MM.1S (cell line): ENCODE results near the gene ANKH.

Experiments used
- DNase-seq: peaks from one replicate; pipeline ENCODE4 v3.0.0-alpha.2; 2015
- H2AFZ ChIP-seq: fragments of 300-600 bp; sonication (generic); 2 replicates; pipeline ENCODE4 v1.6.0; 2016; ENCODE audit warnings: antibody characterized with exemption, low read length
- H3F3A ChIP-seq: fragments of 300-600 bp; sonication (generic); 2 replicates; pipeline ENCODE4 v1.6.1; 2016; ENCODE audit warnings: mild to moderate bottlenecking, antibody characterized with exemption, low read length, moderate library complexity, mixed read lengths; ENCODE audit not compliant: insufficient read depth
- H3K27ac ChIP-seq: fragments of 300-600 bp; sonication (generic); 2 replicates; pipeline ENCODE4 v1.5.1; 2016; ENCODE audit warnings: mild to moderate bottlenecking, low read length
- H3K27me3 ChIP-seq: fragments of 300-600 bp; sonication (generic); replicated peaks from 2 replicates; pipeline ENCODE4 v1.6.0; 2016; ENCODE audit warnings: low read length; ENCODE audit not compliant: insufficient read depth
- H3K36me3 ChIP-seq: fragments of 300-600 bp; sonication (generic); replicated peaks from 2 replicates; pipeline ENCODE4 v1.6.1; 2016; ENCODE audit warnings: mild to moderate bottlenecking, low read length, mixed read lengths; ENCODE audit not compliant: insufficient read depth
- H3K4me1 ChIP-seq: fragments of 300-600 bp; sonication (generic); 2 replicates; pipeline ENCODE4 v1.6.1; 2016; ENCODE audit warnings: low read length, mixed read lengths
- H3K4me2 ChIP-seq: fragments of 300-600 bp; sonication (generic); 2 replicates; pipeline ENCODE4 v1.6.0; 2016; ENCODE audit warnings: low read depth, low read length
- H3K4me3 ChIP-seq: fragments of 300-600 bp; sonication (generic); 2 replicates; pipeline ENCODE4 v1.5.1; 2016; ENCODE audit warnings: low read length, mixed read lengths
- H3K79me2 ChIP-seq: fragments of 300-600 bp; sonication (generic); 2 replicates; pipeline ENCODE4 v1.6.1; 2016; ENCODE audit warnings: mixed run types, low read length, mixed read lengths
- H3K9ac ChIP-seq: fragments of 300-600 bp; sonication (generic); 2 replicates; pipeline ENCODE4 v1.6.1; 2016; ENCODE audit warnings: low read length, mixed read lengths
- H3K9me2 ChIP-seq: fragments of 300-600 bp; sonication (generic); replicated peaks from 2 replicates; pipeline ENCODE4 v1.6.1; 2016; ENCODE audit warnings: mild to moderate bottlenecking, low read length, mixed read lengths; ENCODE audit not compliant: insufficient read depth
- H3K9me3 ChIP-seq: fragments of 300-600 bp; sonication (generic); replicated peaks from 2 replicates; pipeline ENCODE4 v1.6.1; 2016; ENCODE audit warnings: mild to moderate bottlenecking, low read length, mixed read lengths; ENCODE audit not compliant: insufficient read depth
- H4K20me1 ChIP-seq: fragments of 300-600 bp; sonication (generic); 2 replicates; pipeline ENCODE4 v1.6.1; 2016; ENCODE audit warnings: mild to moderate bottlenecking, low read length, moderate library complexity, mixed read lengths; ENCODE audit not compliant: insufficient read depth
- EZH2 ChIP-seq: fragments of 300-600 bp; sonication (generic); optimal IDR thresholded peaks from 2 replicates; pipeline ENCODE3; 2017; ENCODE audit warnings: low read depth, mild to moderate bottlenecking, antibody characterized with exemption, low read length, mixed read lengths
- EZH2phosphoT487 ChIP-seq: fragments of 300-600 bp; sonication (generic); IDR thresholded peaks from 2 replicates; pipeline ENCODE4 v1.6.1; 2018; ENCODE audit warnings: antibody characterized with exemption, low read length
- TF ChIP-seq, protein P1 (sequence below): fragments of 300-600 bp; sonication (generic); IDR thresholded peaks from 2 replicates; pipeline ENCODE4 v1.5.1; 2016; ENCODE audit warnings: antibody characterized with exemption, low read length, mixed read lengths

ANKH gene

DNA sequence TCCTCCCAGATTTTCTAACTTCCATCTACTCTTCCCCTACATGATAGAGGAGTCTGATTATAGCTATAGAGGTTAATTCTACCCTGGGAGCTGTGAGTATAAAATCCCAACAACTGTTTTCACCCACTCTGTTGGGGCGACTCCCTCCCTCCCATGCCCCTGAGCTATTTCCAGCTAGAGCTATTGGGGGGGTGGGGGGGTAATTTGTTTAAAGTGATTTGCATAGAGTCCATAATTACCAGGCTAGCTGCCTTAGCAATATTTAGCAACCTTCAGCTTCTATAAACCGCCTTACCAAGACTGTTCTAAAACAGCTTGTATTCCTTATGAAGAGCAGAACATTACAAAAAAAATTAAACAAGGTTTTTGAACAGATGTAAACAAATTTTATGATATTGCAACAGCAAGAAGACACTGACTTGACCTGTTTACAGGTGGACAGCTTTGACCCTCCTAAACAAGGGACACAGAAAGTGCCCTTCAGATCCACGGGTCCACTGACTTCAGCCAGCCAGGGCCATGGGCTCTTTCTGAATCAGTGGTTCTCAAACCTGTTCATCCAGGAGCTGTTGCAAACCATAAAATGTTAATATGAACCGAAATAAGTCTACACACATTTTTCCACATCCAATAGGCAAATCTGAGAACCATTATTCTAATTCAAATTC is 108.9 kb downstream of the ANKH start:
- Histone ChIP-seq H2AFZ (no peak overlapping the region), H3K9ac (no peak overlapping the region), H3K27ac (no peak overlapping the region), H3K79me2 (peaks cover 5% of the 10 kb centered on the region; the same call in 1 of the 2 replicates), H3K4me2 (no peak overlapping the region), H3K9me2 (no peaks in the 10 kb centered on the region), H3F3A (peaks cover 4% of the 10 kb centered on the region), H3K4me3 (no peak overlapping the region), H3K9me3 (no peaks in the 10 kb centered on the region), H4K20me1 (no peaks in the 10 kb centered on the region), H3K36me3 (no peaks in the 10 kb centered on the region), H3K27me3 (no peaks in the 10 kb centered on the region), H3K4me1 (no peaks in the 10 kb centered on the region)
- TF ChIP-seq EZH2phosphoT487: no peak
- TF ChIP-seq, protein P1, sequence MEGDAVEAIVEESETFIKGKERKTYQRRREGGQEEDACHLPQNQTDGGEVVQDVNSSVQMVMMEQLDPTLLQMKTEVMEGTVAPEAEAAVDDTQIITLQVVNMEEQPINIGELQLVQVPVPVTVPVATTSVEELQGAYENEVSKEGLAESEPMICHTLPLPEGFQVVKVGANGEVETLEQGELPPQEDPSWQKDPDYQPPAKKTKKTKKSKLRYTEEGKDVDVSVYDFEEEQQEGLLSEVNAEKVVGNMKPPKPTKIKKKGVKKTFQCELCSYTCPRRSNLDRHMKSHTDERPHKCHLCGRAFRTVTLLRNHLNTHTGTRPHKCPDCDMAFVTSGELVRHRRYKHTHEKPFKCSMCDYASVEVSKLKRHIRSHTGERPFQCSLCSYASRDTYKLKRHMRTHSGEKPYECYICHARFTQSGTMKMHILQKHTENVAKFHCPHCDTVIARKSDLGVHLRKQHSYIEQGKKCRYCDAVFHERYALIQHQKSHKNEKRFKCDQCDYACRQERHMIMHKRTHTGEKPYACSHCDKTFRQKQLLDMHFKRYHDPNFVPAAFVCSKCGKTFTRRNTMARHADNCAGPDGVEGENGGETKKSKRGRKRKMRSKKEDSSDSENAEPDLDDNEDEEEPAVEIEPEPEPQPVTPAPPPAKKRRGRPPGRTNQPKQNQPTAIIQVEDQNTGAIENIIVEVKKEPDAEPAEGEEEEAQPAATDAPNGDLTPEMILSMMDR: no peak
- no peak for DNase-seq

DNA sequence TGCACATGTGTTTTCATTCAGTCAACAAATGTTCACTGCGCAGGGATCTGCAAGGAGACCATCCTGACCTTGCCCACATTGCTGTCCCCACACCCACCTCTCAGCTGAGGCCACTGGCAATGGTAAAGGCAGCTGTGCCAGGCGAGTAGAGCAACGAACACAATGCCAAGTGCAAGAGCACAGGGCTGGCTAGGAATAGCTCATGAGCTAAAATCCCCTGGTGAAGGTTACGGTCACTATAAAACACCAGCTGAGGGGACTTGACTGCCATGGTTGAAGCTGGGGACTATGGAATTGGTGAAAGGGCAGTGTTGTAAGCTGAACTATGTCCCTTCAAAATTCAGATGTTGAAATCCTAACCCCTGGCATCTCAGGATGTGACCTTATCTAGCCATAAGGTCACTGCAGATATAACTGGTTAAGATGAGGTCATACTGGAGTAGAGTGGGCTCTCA is 111.0 kb downstream of the ANKH start:
- Histone ChIP-seq H2AFZ (no peak overlapping the region), H3K27ac (no peak overlapping the region), H3F3A (no peaks in the 10 kb centered on the region), H3K4me2 (no peak overlapping the region), H4K20me1 (no peaks in the 10 kb centered on the region), H3K4me3 (no peak overlapping the region), H3K4me1 (no peaks in the 10 kb centered on the region), H3K9me3 (no peaks in the 10 kb centered on the region), H3K36me3 (no peaks in the 10 kb centered on the region), H3K27me3 (no peaks in the 10 kb centered on the region), H3K9me2 (no peaks in the 10 kb centered on the region), H3K9ac (no peak overlapping the region), H3K79me2 (no peaks in the 10 kb centered on the region)
- TF ChIP-seq EZH2phosphoT487 (no peak), EZH2 (no peak)
- DNase-seq: no peak

DNA sequence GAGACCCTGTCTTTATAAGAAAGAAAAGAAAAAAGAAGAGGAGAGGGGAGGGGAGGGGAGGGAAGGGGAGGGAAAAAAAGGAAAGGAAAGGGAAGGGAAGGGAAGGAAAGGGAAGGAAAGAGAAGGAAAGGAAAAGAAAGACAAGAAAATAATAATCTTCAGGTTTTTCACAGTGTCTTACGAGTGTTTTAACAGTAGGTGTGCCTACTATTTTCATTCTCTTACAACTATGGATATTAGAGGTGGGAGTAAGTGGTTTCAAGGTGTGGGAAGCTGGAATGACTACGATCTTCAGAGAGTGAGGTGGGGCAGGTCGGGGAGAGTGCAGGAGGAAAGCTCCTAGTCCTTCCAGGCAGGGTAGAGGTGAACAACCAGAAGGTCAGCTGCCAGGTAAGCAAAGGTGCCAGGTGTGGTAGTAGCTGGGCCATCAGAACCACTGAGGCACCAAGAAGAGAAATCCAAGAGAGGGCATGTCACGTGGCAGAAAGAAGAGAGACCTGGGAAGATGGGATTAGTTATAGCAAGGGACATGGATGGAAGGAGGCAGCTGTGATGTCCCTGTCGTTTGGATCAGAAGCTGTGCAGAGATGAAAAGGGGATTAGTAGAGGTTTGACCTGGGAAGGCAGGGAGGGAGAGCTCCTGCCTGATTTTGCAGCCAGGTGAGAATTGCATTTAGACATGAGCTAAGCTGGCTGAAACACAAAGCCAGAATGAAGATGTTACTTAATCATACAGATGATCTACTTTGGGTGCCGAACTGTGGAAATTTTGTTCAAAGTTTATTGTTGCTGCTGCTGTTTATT is 111.6 kb downstream of the ANKH start:
- TF ChIP-seq EZH2phosphoT487: no peak
- TF ChIP-seq EZH2: no peak
- TF ChIP-seq, protein P1: no peak
- no peak overlapping the region for H3K27ac ChIP-seq
- no peaks in the 10 kb centered on the region for H3K4me1 ChIP-seq
- H3K27me3 ChIP-seq: no peaks in the 10 kb centered on the region
- no peak overlapping the region for H3K9ac ChIP-seq
- H3K79me2 ChIP-seq: no peaks in the 10 kb centered on the region
- no peak for DNase-seq
- no peaks in the 10 kb centered on the region for H3F3A ChIP-seq
- H3K4me3 ChIP-seq: no peak overlapping the region
- no peak overlapping the region for H2AFZ ChIP-seq
- no peaks in the 10 kb centered on the region for H3K36me3 ChIP-seq
- no peak overlapping the region for H3K4me2 ChIP-seq
- H4K20me1 ChIP-seq: no peaks in the 10 kb centered on the region
- no peaks in the 10 kb centered on the region for H3K9me3 ChIP-seq
- H3K9me2 ChIP-seq: no peaks in the 10 kb centered on the region

DNA sequence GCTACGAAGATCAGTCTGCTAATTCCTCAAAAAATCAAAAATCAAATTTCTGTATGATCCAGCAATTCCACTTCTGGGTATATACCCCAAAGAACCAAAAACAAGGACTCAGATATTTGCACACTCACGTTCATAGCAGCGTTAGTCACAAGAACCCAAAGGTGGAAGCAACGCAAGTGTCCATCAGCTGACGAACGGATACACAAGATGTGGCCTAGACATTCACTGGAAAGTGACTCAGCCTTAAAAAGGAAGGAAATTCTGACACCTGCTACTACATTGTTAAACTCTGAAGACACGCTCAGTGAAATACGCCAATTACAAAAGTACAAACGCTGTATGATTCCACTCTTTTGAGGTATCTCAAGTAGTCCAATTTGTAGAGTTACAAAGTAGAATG is 113.7 kb downstream of the ANKH start:
- H3K9ac ChIP-seq: no peak overlapping the region
- H3K9me2 ChIP-seq: no peaks in the 10 kb centered on the region
- no peak overlapping the region for H3K4me2 ChIP-seq
- H3K4me3 ChIP-seq: no peak overlapping the region
- no peaks in the 10 kb centered on the region for H3K4me1 ChIP-seq
- H3K79me2 ChIP-seq: no peaks in the 10 kb centered on the region
- H2AFZ ChIP-seq: no peak overlapping the region
- no peaks in the 10 kb centered on the region for H3F3A ChIP-seq
- H3K9me3 ChIP-seq: no peaks in the 10 kb centered on the region
- no peaks in the 10 kb centered on the region for H3K36me3 ChIP-seq
- no peak for DNase-seq
- no peak overlapping the region for H3K27ac ChIP-seq
- TF ChIP-seq EZH2 (no peak), EZH2phosphoT487 (no peak)
- TF ChIP-seq, protein P1: no peak
- H3K27me3 ChIP-seq: no peaks in the 10 kb centered on the region
- H4K20me1 ChIP-seq: no peaks in the 10 kb centered on the region
